HEK293 (cell line): ENCODE results near the gene DNAI7.

ENCODE experiments used
- CTCF ChIA-PET: fragments of 350-600 bp; formaldehyde crosslinking; extraction: SDS; loops from one replicate; lab custom pipeline; 2021; ENCODE audit warnings: antibody characterized with exemption; lab: Yijun Ruan, JAX
- POLR2A ChIA-PET: fragments of 300-600 bp; formaldehyde crosslinking; extraction: SDS; loops from one replicate; lab custom pipeline; 2020; ENCODE audit warnings: antibody characterized with exemption, inconsistent platforms; lab: Yijun Ruan, JAX
- H3K27ac ChIP-seq: fragments of 200-500 bp; sonication (Bioruptor generic); 2 replicates; pipeline ENCODE4 v1.5.1; 2014; ENCODE audit warnings: low read depth, low read length, control low read depth, inconsistent platforms; ENCODE audit errors: extremely low read depth
- H3K36me3 ChIP-seq, 2 experiments: fragments of 200-500 bp in 1 of 2; sonication (Bioruptor generic) in 1 of 2; 1 replicate in 1 of 2; 2 replicates in 1 of 2; pipeline ENCODE4 v1.5.1; 2014 to 2017; ENCODE audit warnings: inconsistent platforms in 2 of 2, low read length in 2 of 2; ENCODE audit not compliant: control insufficient read depth in 2 of 2, insufficient read depth in 1 of 2
- H3K4me1 ChIP-seq: fragments of 200-500 bp; sonication (Bioruptor generic); 2 replicates; pipeline ENCODE4 v1.5.1; 2014; ENCODE audit warnings: mild to moderate bottlenecking, low read length, inconsistent platforms; ENCODE audit not compliant: control insufficient read depth, insufficient read depth
- H3K4me3 ChIP-seq: 2 replicates; pipeline ENCODE4 v1.5.1; 2011; ENCODE audit warnings: low read depth, mild to moderate bottlenecking, control low read depth, low read length, moderate library complexity
- H3K9me3 ChIP-seq: fragments of 200-500 bp; sonication (Bioruptor generic); 2 replicates; pipeline ENCODE4 v1.5.1; 2014; ENCODE audit warnings: low read depth, low read length, inconsistent platforms; ENCODE audit not compliant: control insufficient read depth, insufficient read depth
- INSM2 ChIP-seq: fragments of 450-650 bp; formaldehyde crosslinking; IDR thresholded peaks from 2 replicates; pipeline ENCODE4 v1.5.1; 2016; ENCODE audit warnings: missing biosample characterization, missing genetic modification characterization
- KLF1 ChIP-seq: fragments of 450-650 bp; formaldehyde crosslinking; IDR thresholded peaks from 2 replicates; pipeline ENCODE4 v1.5.1; 2016; ENCODE audit warnings: missing biosample characterization, missing genetic modification characterization
- RBAK ChIP-seq: fragments of 450-650 bp; formaldehyde crosslinking; IDR thresholded peaks from 2 replicates; pipeline ENCODE4 v1.5.1; 2016; ENCODE audit warnings: missing biosample characterization, missing genetic modification characterization
- SCRT1 ChIP-seq: fragments of 450-650 bp; formaldehyde crosslinking; IDR thresholded peaks from 2 replicates; pipeline ENCODE4 v1.5.1; 2016; ENCODE audit warnings: missing biosample characterization, missing genetic modification characterization, borderline replicate concordance
- SCRT2 ChIP-seq: fragments of 450-650 bp; formaldehyde crosslinking; IDR thresholded peaks from 2 replicates; pipeline ENCODE4 v1.5.1; 2016; ENCODE audit warnings: missing biosample characterization, missing genetic modification characterization
- ZFP69B ChIP-seq: fragments of 450-650 bp; formaldehyde crosslinking; IDR thresholded peaks from 2 replicates; pipeline ENCODE4 v1.5.1; 2016; ENCODE audit warnings: missing biosample characterization, missing genetic modification characterization
- ZNF10 ChIP-seq: fragments of 450-650 bp; formaldehyde crosslinking; IDR thresholded peaks from 2 replicates; pipeline ENCODE4 v1.5.1; 2017; ENCODE audit warnings: missing biosample characterization, missing genetic modification characterization
- ZNF169 ChIP-seq: fragments of 450-650 bp; formaldehyde crosslinking; IDR thresholded peaks from 2 replicates; pipeline ENCODE4 v1.5.1; 2016; ENCODE audit warnings: missing biosample characterization, missing genetic modification characterization
- ZNF239 ChIP-seq: fragments of 450-650 bp; formaldehyde crosslinking; IDR thresholded peaks from 2 replicates; pipeline ENCODE4 v1.5.1; 2016; ENCODE audit warnings: missing biosample characterization, missing genetic modification characterization
- ZNF354C ChIP-seq: fragments of 450-650 bp; formaldehyde crosslinking; IDR thresholded peaks from 2 replicates; pipeline ENCODE4 v1.5.1; 2016; ENCODE audit warnings: missing biosample characterization, missing genetic modification characterization, low read depth, borderline replicate concordance
- ZNF473 ChIP-seq: fragments of 450-650 bp; formaldehyde crosslinking; IDR thresholded peaks from 2 replicates; pipeline ENCODE4 v1.5.1; 2017; ENCODE audit warnings: missing biosample characterization, missing genetic modification characterization
- ZNF560 ChIP-seq: fragments of 450-650 bp; formaldehyde crosslinking; IDR thresholded peaks from 2 replicates; pipeline ENCODE4 v1.5.1; 2017; ENCODE audit warnings: missing biosample characterization, missing genetic modification characterization, borderline replicate concordance
- ZNF596 ChIP-seq: fragments of 450-650 bp; IDR thresholded peaks from 2 replicates; pipeline ENCODE4 v1.5.0; 2018; ENCODE audit warnings: missing biosample characterization, mild to moderate bottlenecking, missing genetic modification characterization, moderate library complexity
- ZNF677 ChIP-seq: fragments of 450-650 bp; IDR thresholded peaks from 2 replicates; pipeline ENCODE4 v1.5.0; 2018; ENCODE audit warnings: missing biosample characterization, mild to moderate bottlenecking, missing genetic modification characterization, moderate library complexity
- ZNF701 ChIP-seq: fragments of 450-650 bp; formaldehyde crosslinking; IDR thresholded peaks from 2 replicates; pipeline ENCODE4 v1.5.1; 2016; ENCODE audit warnings: missing biosample characterization, missing genetic modification characterization
- ZNF785 ChIP-seq: fragments of 450-650 bp; formaldehyde crosslinking; IDR thresholded peaks from 2 replicates; pipeline ENCODE4 v1.5.1; 2016; ENCODE audit warnings: missing biosample characterization, missing genetic modification characterization
- TF ChIP-seq, protein P1 (sequence below): fragments of 450-650 bp; formaldehyde crosslinking; IDR thresholded peaks from 2 replicates; pipeline ENCODE4 v1.5.0; 2017; ENCODE audit warnings: missing biosample characterization, missing genetic modification characterization, borderline replicate concordance
- TF ChIP-seq, protein P2 (sequence below): fragments of 450-650 bp; formaldehyde crosslinking; IDR thresholded peaks from 2 replicates; pipeline ENCODE4 v1.5.1; 2016; ENCODE audit warnings: missing biosample characterization, missing genetic modification characterization
- TF ChIP-seq, protein P3 (sequence below): fragments of 450-650 bp; formaldehyde crosslinking; IDR thresholded peaks from 2 replicates; pipeline ENCODE4 v1.5.1; 2016; ENCODE audit warnings: missing biosample characterization, missing genetic modification characterization

Gene DNAI7

DNA sequence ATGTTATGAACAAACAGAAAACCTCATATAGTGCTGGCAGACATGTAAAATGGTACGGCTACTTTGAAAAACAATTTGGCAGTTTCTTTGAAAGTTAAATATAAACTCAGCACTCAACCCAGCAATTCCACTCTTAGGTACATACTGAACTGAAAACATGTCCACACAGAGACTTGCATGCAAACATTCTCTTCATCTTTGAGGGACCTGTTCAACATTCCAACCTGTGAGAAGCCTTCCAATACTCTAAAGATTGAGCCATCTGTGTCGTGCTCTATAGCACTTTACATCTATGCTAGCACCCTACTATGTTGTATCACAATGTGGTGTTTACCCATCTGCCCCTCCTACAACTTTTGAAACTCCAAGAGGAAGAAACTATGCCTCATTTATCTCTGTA is 79.3 kb downstream of the DNAI7 start:
- H3K27ac ChIP-seq: no peak overlapping the region
- TF ChIP-seq ZNF596 (tag by site-specific recombination) (no peak), ZNF354C (tag by site-specific recombination) (no peak), ZNF169 (tag by site-specific recombination) (no peak), SCRT2 (no peak), ZNF239 (tag by site-specific recombination) (no peak), INSM2 (tag by site-specific recombination) (no peak), ZNF473 (tag by site-specific recombination) (no peak), ZNF10 (tag by site-specific recombination) (no peak), ZFP69B (tag by site-specific recombination) (no peak), ZNF785 (tag by site-specific recombination) (no peak)
- TF ChIP-seq, protein P1, sequence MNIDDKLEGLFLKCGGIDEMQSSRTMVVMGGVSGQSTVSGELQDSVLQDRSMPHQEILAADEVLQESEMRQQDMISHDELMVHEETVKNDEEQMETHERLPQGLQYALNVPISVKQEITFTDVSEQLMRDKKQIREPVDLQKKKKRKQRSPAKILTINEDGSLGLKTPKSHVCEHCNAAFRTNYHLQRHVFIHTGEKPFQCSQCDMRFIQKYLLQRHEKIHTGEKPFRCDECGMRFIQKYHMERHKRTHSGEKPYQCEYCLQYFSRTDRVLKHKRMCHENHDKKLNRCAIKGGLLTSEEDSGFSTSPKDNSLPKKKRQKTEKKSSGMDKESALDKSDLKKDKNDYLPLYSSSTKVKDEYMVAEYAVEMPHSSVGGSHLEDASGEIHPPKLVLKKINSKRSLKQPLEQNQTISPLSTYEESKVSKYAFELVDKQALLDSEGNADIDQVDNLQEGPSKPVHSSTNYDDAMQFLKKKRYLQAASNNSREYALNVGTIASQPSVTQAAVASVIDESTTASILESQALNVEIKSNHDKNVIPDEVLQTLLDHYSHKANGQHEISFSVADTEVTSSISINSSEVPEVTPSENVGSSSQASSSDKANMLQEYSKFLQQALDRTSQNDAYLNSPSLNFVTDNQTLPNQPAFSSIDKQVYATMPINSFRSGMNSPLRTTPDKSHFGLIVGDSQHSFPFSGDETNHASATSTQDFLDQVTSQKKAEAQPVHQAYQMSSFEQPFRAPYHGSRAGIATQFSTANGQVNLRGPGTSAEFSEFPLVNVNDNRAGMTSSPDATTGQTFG (tag by site-specific recombination): no peak
- TF ChIP-seq, protein P2, sequence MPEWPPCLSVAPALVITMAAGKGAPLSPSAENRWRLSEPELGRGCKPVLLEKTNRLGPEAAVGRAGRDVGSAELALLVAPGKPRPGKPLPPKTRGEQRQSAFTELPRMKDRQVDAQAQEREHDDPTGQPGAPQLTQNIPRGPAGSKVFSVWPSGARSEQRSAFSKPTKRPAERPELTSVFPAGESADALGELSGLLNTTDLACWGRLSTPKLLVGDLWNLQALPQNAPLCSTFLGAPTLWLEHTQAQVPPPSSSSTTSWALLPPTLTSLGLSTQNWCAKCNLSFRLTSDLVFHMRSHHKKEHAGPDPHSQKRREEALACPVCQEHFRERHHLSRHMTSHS (tag by site-specific recombination): no peak
- TF ChIP-seq, all 188 proteins: peak for 0
- Histone ChIP-seq H3K9me3 (no peaks in the 10 kb centered on the region), H3K4me3 (no peak overlapping the region), H3K4me1 (no peaks in the 10 kb centered on the region), H3K36me3 (no peaks in the 10 kb centered on the region)
- ChIA-PET CTCF (no interaction called here), POLR2A (no interaction called here)

DNA sequence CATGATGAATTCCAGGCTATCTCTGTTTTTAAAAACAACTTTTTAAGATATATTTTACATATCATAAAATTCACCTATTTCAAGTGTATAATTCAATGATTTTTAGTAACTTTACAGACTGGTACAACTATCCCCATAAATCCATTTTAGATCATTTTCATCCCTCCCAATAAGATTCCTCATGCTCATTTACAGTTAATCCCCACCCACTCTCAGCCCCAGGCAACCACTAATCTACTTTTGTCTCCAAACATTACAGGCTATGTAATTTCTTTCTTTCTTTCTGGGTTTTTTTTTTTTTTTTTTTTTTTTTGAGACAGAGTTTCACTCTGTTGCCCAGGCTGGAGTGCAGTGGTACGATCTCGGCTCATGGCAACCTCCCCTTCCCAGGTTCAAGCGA is 81.3 kb downstream of the DNAI7 start:
- POLR2A ChIA-PET: no interaction called here
- H3K4me3 ChIP-seq: no peak overlapping the region
- TF ChIP-seq KLF1 (tag by site-specific recombination): no peak
- H3K9me3 ChIP-seq: no peaks in the 10 kb centered on the region
- CTCF ChIA-PET: no interaction called here
- H3K4me1 ChIP-seq: no peaks in the 10 kb centered on the region
- no peaks in the 10 kb centered on the region for H3K36me3 ChIP-seq
- no peak overlapping the region for H3K27ac ChIP-seq

GRCh38 chr12:25110260-25110659 is 84.7 kb downstream of the DNAI7 start:
- H3K27ac ChIP-seq: no peak overlapping the region
- no peak overlapping the region for H3K4me3 ChIP-seq

More at GRCh38 chr12:25110260-25110659, 84.7 kb downstream of the DNAI7 start:
- Histone ChIP-seq H3K9me3 (no peaks in the 10 kb centered on the region), H3K36me3 (no peaks in the 10 kb centered on the region), H3K4me1 (no peaks in the 10 kb centered on the region)
- POLR2A ChIA-PET: no interaction called here
- TF ChIP-seq ZNF10 (tag by site-specific recombination): no peak
- no peak for TF ChIP-seq RBAK (tag by site-specific recombination)
- TF ChIP-seq SCRT1 (tag by site-specific recombination): no peak
- no peak for TF ChIP-seq ZNF677
- no peak for TF ChIP-seq ZNF701 (tag by site-specific recombination)
- TF ChIP-seq, protein P3, sequence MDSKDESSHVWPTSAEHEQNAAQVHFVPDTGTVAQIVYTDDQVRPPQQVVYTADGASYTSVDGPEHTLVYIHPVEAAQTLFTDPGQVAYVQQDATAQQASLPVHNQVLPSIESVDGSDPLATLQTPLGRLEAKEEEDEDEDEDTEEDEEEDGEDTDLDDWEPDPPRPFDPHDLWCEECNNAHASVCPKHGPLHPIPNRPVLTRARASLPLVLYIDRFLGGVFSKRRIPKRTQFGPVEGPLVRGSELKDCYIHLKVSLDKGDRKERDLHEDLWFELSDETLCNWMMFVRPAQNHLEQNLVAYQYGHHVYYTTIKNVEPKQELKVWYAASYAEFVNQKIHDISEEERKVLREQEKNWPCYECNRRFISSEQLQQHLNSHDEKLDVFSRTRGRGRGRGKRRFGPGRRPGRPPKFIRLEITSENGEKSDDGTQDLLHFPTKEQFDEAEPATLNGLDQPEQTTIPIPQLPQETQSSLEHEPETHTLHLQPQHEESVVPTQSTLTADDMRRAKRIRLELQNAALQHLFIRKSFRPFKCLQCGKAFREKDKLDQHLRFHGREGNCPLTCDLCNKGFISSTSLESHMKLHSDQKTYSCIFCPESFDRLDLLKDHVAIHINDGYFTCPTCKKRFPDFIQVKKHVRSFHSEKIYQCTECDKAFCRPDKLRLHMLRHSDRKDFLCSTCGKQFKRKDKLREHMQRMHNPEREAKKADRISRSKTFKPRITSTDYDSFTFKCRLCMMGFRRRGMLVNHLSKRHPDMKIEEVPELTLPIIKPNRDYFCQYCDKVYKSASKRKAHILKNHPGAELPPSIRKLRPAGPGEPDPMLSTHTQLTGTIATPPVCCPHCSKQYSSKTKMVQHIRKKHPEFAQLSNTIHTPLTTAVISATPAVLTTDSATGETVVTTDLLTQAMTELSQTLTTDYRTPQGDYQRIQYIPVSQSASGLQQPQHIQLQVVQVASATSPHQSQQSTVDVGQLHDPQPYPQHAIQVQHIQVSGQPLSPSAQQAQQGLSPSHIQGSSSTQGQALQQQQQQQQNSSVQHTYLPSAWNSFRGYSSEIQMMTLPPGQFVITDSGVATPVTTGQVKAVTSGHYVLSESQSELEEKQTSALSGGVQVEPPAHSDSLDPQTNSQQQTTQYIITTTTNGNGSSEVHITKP (tag by site-specific recombination): no peak
- TF ChIP-seq ZNF560 (tag by site-specific recombination): no peak
- CTCF ChIA-PET: no interaction called here
